Peyer's patch (tissue), 4 donors: Measurements from ENCODE around the gene YLPM1.

Source experiments
- POLR2A ChIP-seq, 2 donors: fragments of 450-650 bp; IDR thresholded peaks; one replicate each; pipeline ENCODE4 v1.5.1; 2017; ENCODE audit warnings: antibody characterized with exemption in 2 of 2, mild to moderate bottlenecking in 2 of 2, moderate library complexity in 2 of 2
- TF ChIP-seq, protein P1 (sequence below), 6 experiments: fragments of 450-650 bp in 4 of 6; fragments of 200-600 bp in 2 of 6; sonication (generic) in 1 of 6; IDR thresholded peaks; one replicate each; pipeline ENCODE4 v1.5.1; 2017 to 2019; ENCODE audit warnings: antibody characterized with exemption in 6 of 6, mild to moderate bottlenecking in 3 of 6, moderate library complexity in 1 of 6

- TF ChIP-seq POLR2A (IDR thresholded peaks at IDR 0.05) = no peak
- TF ChIP-seq, protein P1, sequence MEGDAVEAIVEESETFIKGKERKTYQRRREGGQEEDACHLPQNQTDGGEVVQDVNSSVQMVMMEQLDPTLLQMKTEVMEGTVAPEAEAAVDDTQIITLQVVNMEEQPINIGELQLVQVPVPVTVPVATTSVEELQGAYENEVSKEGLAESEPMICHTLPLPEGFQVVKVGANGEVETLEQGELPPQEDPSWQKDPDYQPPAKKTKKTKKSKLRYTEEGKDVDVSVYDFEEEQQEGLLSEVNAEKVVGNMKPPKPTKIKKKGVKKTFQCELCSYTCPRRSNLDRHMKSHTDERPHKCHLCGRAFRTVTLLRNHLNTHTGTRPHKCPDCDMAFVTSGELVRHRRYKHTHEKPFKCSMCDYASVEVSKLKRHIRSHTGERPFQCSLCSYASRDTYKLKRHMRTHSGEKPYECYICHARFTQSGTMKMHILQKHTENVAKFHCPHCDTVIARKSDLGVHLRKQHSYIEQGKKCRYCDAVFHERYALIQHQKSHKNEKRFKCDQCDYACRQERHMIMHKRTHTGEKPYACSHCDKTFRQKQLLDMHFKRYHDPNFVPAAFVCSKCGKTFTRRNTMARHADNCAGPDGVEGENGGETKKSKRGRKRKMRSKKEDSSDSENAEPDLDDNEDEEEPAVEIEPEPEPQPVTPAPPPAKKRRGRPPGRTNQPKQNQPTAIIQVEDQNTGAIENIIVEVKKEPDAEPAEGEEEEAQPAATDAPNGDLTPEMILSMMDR (IDR thresholded peaks at IDR 0.05) = no peak
Observed at GRCh38 chr14:74735125-74735524, 28.0 kb upstream of the YLPM1 start.
